CD4-positive, CD25-positive, alpha-beta regulatory T cell (primary cell): ENCODE measurements around the gene CLRN1. TPM values are rescaled to one million over a fixed set of nuclear protein-coding genes. Genes with fewer than 3 reads are reported as not detected.

Experiments
- ATAC-seq, 2 donors: fragments of 150-1000 bp; cut with Tn5 transposase; one replicate each; pipeline ENCODE4 v1.10.0; 2021; ENCODE audit warnings: low read depth in 2 of 2, moderate number of reproducible peaks in 2 of 2, moderate library complexity in 1 of 2
- DNase-seq, 3 donors: peaks; one replicate each; pipeline versions ENCODE4 v3.0.0 to v3.0.0-alpha.2; 2012 to 2022; ENCODE audit warnings: mixed read lengths in 1 of 3
- H3K27ac ChIP-seq: one replicate; pipeline ENCODE4 v1.7.0; 2013; ENCODE audit warnings: mild to moderate bottlenecking, low read length; ENCODE audit not compliant: insufficient read depth, poor library complexity, severe bottlenecking
- H3K27me3 ChIP-seq: one replicate; pipeline ENCODE4 v1.7.0; 2013; ENCODE audit warnings: low read length; ENCODE audit not compliant: control insufficient read depth, insufficient read depth
- H3K36me3 ChIP-seq: one replicate; pipeline ENCODE4 v1.7.0; 2013; ENCODE audit warnings: mild to moderate bottlenecking, low read length, moderate library complexity; ENCODE audit not compliant: control insufficient read depth, insufficient read depth
- H3K4me1 ChIP-seq: 2 replicates; pipeline ENCODE4 v1.7.0; 2013; ENCODE audit warnings: mild to moderate bottlenecking, low read length; ENCODE audit not compliant: insufficient read depth, control insufficient read depth, poor library complexity, severe bottlenecking
- H3K4me3 ChIP-seq: one replicate; pipeline ENCODE4 v1.7.0; 2013; ENCODE audit warnings: low read depth, mild to moderate bottlenecking, low read length, moderate library complexity
- H3K9me3 ChIP-seq, 2 experiments: 1 replicate in 1 of 2; 2 replicates in 1 of 2; pipeline ENCODE4 v1.7.0; 2013; ENCODE audit warnings: low read length in 2 of 2, mild to moderate bottlenecking in 1 of 2, moderate library complexity in 1 of 2; ENCODE audit not compliant: control insufficient read depth in 2 of 2
- H3K27ac Mint-ChIP-seq, 3 donors: one replicate each; pipeline ENCODE4 v1.8.0; 2020 to 2022; ENCODE audit warnings: mild to moderate bottlenecking in 3 of 3, mixed read lengths in 3 of 3, moderate library complexity in 2 of 3
- H3K27me3 Mint-ChIP-seq: one replicate; pipeline ENCODE4 v1.8.0; 2022; ENCODE audit warnings: mild to moderate bottlenecking, mixed read lengths
- H3K36me3 Mint-ChIP-seq: one replicate; pipeline ENCODE4 v1.8.0; 2020; ENCODE audit warnings: mixed read lengths
- H3K4me1 Mint-ChIP-seq, 4 donors: one replicate each; pipeline ENCODE4 v1.8.0; 2020 to 2022; ENCODE audit warnings: mixed read lengths in 4 of 4, mild to moderate bottlenecking in 1 of 4
- H3K4me3 Mint-ChIP-seq, 4 donors: one replicate each; pipeline ENCODE4 v1.8.0; 2020 to 2022; ENCODE audit warnings: mild to moderate bottlenecking in 4 of 4, mixed read lengths in 4 of 4, moderate library complexity in 3 of 4
- H3K9me3 Mint-ChIP-seq, 7 donors: one replicate each; pipeline ENCODE4 v1.8.0; 2020 to 2022; ENCODE audit warnings: mixed read lengths in 7 of 7, mild to moderate bottlenecking in 3 of 7, moderate library complexity in 2 of 7
- polyA plus RNA-seq, 4 donors: library from polyadenylated mRNA; unstranded; fragments of 300-500 nt; fragmentation: Illumina TruSeq; gene quantifications; one replicate each; pipeline ENCODE4 v1.2.3, GENCODE V29; 2021
- total RNA-seq: library from RNA; stranded (reverse); gene quantifications from one replicate; pipeline ENCODE4 v1.2.3, GENCODE V29; 2022

Gene CLRN1
- total and polyA plus RNA-seq, 5 donors from 2014 or later = not detected

DNA sequence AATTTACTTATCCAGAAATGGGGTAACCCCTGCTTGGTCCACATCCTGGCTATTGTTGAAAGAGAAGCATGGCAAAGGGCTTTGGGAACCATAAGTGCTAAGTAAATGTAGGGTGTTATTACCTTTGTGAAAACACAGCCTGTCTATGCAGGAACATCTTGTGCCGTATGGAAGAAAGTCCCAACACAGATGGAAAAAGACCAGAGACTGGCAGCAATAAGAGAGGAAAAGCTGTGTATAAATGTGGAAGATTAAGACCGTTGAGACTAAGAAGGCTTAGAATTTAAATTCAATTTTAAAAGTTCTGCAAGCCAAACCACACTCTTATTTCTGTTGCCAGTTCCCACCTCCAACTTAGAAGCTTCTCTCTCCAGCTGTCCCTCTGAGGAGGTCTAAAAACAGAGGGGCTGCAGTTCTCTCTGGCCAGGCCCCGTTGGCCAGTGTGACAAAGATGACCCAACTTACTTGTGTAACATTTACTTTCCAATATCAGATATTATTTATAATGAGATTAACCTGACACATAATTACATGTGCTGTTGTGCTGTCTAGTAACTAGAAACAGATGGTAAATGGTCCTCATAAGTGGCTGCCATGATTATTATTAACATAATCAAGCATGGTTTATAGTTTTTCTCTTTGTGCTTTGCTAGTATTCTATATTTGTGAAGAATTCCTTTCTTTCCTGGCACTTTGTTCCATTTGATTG, 74.3 kb downstream of the CLRN1 start:
- Mint-ChIP-seq H3K9me3 (peaks cover 0 to 2% (median 0%) of the 10 kb centered on the region in 7 donors), H3K4me3 (no peak overlapping the region), H3K36me3 (no peaks in the 10 kb centered on the region), H3K27ac (no peak overlapping the region), H3K4me1 (no peaks in the 10 kb centered on the region), H3K27me3 (peaks cover 34% of the 10 kb centered on the region)
- Histone ChIP-seq H3K27ac (no peak overlapping the region), H3K9me3 (no peaks in the 10 kb centered on the region), H3K36me3 (no peaks in the 10 kb centered on the region), H3K27me3 (no peaks in the 10 kb centered on the region), H3K4me1 (no peaks in the 10 kb centered on the region), H3K4me3 (no peak overlapping the region)
- DNase-seq (no peak), ATAC-seq (no peak)

DNA sequence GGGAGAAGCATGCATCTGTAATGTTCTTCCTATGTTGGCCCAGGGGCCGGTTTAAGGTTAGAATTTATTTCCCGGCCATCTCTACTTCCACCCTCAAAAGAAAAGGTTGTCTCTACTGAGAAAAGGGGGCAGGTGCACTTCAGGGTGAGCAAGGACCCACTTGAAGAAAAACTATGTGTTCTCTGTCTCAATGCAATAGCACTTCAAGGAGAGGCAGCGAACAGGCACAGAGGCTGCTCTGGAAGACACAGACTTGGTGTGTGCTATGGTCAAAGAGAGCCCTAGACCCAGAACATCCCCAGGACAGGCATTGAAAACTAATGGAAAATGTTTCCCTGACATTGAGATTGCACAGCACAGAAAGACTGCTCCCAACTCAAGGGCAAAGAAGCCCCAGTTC, 74.9 kb downstream of the CLRN1 start:
- Mint-ChIP-seq H3K4me3 (no peak overlapping the region), H3K27me3 (peaks cover 28% of the 10 kb centered on the region), H3K36me3 (no peaks in the 10 kb centered on the region), H3K4me1 (no peaks in the 10 kb centered on the region), H3K9me3 (peaks cover 0 to 2% (median 0%) of the 10 kb centered on the region in 7 donors), H3K27ac (no peak overlapping the region)
- no peak overlapping the region for H3K27ac ChIP-seq
- no peaks in the 10 kb centered on the region for H3K36me3 ChIP-seq
- H3K27me3 ChIP-seq = no peaks in the 10 kb centered on the region
- no peak for ATAC-seq
- no peaks in the 10 kb centered on the region for H3K9me3 ChIP-seq
- no peak overlapping the region for H3K4me3 ChIP-seq
- DNase-seq = no peak
- H3K4me1 ChIP-seq = no peaks in the 10 kb centered on the region

DNA sequence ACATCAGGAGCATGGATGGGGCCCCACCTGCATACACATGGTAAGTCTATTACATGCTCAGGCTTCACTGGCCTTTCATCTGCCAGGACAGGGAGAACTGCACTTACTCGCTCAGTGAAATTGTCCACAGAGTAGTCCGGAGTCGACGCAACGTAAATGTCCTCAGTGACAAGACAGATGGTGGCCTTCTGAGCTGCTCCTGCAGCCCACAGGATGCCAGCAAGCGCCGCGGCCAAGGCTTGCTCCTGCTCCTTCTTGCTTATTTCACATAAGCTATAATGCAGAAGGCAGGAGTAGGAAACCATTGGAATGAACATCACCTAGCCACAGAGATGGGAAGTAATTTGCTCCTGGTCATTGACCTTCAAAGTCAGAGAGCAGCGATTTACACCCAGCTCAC, 81.7 kb downstream of the CLRN1 start:
- DNase-seq = no peak
- no peak overlapping the region for H3K27ac ChIP-seq
- ATAC-seq = no peak
- H3K36me3 Mint-ChIP-seq = peaks cover 4% of the 10 kb centered on the region
- no peaks in the 10 kb centered on the region for H3K36me3 ChIP-seq
- no peak overlapping the region for H3K4me3 ChIP-seq
- H3K27ac Mint-ChIP-seq = no peak overlapping the region
- peaks cover 20% of the 10 kb centered on the region for H3K27me3 Mint-ChIP-seq
- H3K9me3 Mint-ChIP-seq = peaks cover 0 to 5% (median 0%) of the 10 kb centered on the region in 7 donors
- H3K9me3 ChIP-seq = no peaks in the 10 kb centered on the region
- H3K4me3 Mint-ChIP-seq = no peak overlapping the region
- H3K4me1 ChIP-seq = no peaks in the 10 kb centered on the region
- peaks cover 6% of the 10 kb centered on the region for H3K27me3 ChIP-seq
- H3K4me1 Mint-ChIP-seq = no peaks in the 10 kb centered on the region

DNA sequence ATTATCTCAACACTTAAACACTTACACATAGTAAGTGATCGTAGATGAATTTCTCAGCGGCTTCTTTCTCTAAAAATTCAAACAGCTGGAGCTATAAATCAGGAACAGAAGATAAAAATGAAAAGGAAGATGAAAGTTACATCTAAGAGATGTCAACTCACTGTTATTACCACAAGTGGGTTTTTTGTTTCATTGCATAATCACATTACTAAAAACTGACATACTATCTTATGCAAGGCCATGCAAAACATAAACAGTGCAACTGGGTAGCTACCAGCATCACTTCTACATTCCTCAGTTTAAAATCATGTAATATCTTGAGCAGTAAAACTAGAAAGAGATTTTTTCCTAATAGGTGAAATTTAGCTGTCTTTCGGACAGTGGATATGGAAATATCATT, 82.2 kb downstream of the CLRN1 start:
- peaks cover 20% of the 10 kb centered on the region for H3K27me3 Mint-ChIP-seq
- Histone ChIP-seq H3K9me3 (no peaks in the 10 kb centered on the region), H3K4me3 (no peak overlapping the region), H3K36me3 (no peaks in the 10 kb centered on the region), H3K27me3 (peaks cover 8% of the 10 kb centered on the region), H3K27ac (no peak overlapping the region), H3K4me1 (no peaks in the 10 kb centered on the region)
- DNase-seq (no peak), ATAC-seq (no peak)
- peaks cover 0 to 5% (median 0%) of the 10 kb centered on the region in 7 donors for H3K9me3 Mint-ChIP-seq
- no peak overlapping the region for H3K27ac Mint-ChIP-seq
- no peak overlapping the region for H3K4me3 Mint-ChIP-seq
- peaks cover 4% of the 10 kb centered on the region for H3K36me3 Mint-ChIP-seq
- no peaks in the 10 kb centered on the region for H3K4me1 Mint-ChIP-seq

DNA sequence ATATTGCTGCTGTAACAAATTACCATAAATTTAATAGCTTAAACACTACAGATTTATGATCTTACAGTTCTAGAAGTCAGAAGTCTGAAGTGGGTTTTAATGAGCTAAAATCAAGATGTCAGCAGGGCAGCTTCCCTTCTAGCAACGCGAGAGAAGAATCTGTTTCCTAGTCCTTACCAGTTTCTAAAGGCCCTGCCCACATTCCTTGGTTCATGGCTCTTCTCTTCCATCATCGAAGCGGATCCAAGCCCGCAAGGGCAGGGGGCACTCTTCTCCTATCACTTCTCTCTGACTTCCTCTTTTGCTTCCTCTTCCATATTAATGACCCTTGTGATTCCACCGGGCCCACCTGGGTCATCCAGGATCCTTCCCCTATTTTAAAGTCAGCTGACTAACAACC, 83.4 kb downstream of the CLRN1 start:
- no peak overlapping the region for H3K27ac Mint-ChIP-seq
- H3K27me3 Mint-ChIP-seq = peaks cover 23% of the 10 kb centered on the region
- DNase-seq (no peak), ATAC-seq (no peak)
- H3K9me3 Mint-ChIP-seq = peaks cover 0 to 5% (median 0%) of the 10 kb centered on the region in 7 donors
- H3K4me1 Mint-ChIP-seq = no peaks in the 10 kb centered on the region
- H3K4me3 Mint-ChIP-seq = no peak overlapping the region
- no peaks in the 10 kb centered on the region for H3K4me1 ChIP-seq
- no peak overlapping the region for H3K27ac ChIP-seq
- no peaks in the 10 kb centered on the region for H3K9me3 ChIP-seq
- H3K36me3 ChIP-seq = no peaks in the 10 kb centered on the region
- H3K36me3 Mint-ChIP-seq = peaks cover 4% of the 10 kb centered on the region
- no peak overlapping the region for H3K4me3 ChIP-seq
- H3K27me3 ChIP-seq = peaks cover 14% of the 10 kb centered on the region

DNA sequence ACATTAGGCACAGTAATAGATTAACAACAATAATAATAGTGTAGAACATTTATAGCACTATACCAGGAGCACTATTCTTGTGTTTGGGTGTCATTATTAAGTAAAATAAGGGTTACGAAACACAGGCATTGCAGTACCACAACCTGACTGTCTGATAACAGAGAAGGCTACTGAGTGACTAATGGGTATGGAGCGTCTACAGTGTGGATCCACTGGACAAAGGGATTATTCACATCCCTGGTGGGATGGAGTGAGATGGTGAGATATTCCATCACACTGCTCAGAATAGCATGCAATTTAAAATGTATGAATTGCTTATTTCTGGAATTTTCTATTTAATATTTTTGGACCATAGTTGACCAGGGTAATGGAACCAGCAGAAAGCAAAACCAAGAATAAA, 85.5 kb downstream of the CLRN1 start:
- H3K9me3 Mint-ChIP-seq = peaks cover 0 to 5% (median 0%) of the 10 kb centered on the region in 7 donors
- H3K4me1 ChIP-seq = no peaks in the 10 kb centered on the region
- H3K27me3 Mint-ChIP-seq = peaks cover 29% of the 10 kb centered on the region
- ATAC-seq = no peak
- no peak overlapping the region for H3K27ac ChIP-seq
- no peak overlapping the region for H3K4me3 ChIP-seq
- no peaks in the 10 kb centered on the region for H3K4me1 Mint-ChIP-seq
- no peak overlapping the region for H3K27ac Mint-ChIP-seq
- DNase-seq = no peak
- peaks cover 21% of the 10 kb centered on the region for H3K27me3 ChIP-seq
- H3K9me3 ChIP-seq = no peaks in the 10 kb centered on the region
- H3K36me3 Mint-ChIP-seq = peaks cover 4% of the 10 kb centered on the region
- H3K4me3 Mint-ChIP-seq = no peak overlapping the region
- H3K36me3 ChIP-seq = no peaks in the 10 kb centered on the region

DNA sequence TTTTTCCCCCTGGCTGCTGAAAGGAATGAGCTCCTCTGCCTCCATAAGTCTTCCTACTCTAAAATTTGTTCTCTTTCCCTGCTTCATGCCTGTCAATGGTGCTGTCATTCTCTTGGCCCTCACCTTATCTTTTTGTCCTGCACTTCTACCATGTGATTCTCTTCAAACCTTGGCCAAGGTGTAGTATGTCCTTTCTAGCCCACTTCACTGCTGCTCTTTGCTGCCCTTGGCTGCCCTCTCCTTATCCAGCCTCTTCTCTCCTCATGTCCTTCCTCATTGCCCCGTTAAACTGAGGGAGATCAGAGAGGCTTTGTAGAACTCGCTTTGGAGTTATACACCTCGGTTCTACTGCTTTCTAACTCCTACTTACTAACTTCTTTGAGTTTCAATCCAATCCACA, 87.0 kb downstream of the CLRN1 start:
- Histone ChIP-seq H3K4me1 (no peaks in the 10 kb centered on the region), H3K4me3 (no peak overlapping the region), H3K27ac (no peak overlapping the region), H3K27me3 (peaks cover 22% of the 10 kb centered on the region), H3K36me3 (no peaks in the 10 kb centered on the region), H3K9me3 (no peaks in the 10 kb centered on the region)
- Mint-ChIP-seq H3K27ac (no peak overlapping the region), H3K9me3 (peaks cover 0 to 5% (median 0%) of the 10 kb centered on the region in 7 donors), H3K4me1 (no peaks in the 10 kb centered on the region), H3K27me3 (peaks cover 22% of the 10 kb centered on the region), H3K4me3 (no peak overlapping the region), H3K36me3 (peaks cover 4% of the 10 kb centered on the region)
- ATAC-seq (no peak), DNase-seq (no peak)

DNA sequence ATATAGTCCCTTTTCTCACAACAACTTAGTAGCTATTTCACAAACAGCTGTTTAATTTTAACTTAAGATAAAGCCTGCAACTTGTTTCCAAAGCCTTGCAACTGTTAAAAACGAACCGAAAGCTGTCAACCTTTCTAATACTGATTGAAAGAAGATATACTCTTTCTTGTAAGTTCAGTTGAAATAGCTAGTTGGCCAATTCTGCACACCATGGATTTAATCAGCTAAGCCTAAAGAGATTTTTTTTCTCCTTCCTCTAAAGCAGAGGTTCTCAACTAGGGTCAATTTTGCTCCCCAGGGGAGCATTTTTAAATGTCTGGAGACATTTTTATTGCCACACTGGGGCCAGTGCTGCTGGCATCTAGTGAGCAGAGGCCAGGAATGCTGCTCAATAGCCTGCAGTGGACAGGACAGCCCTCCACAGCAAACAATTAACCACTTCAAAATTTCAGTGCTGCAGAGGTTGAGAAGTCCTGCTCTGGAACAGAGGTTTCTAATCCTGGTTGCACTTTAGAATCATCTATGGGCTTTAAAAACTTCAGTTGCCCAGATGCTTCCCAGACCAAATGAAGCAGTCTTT, 93.4 kb downstream of the CLRN1 start:
- Histone ChIP-seq H3K36me3 (no peaks in the 10 kb centered on the region), H3K27me3 (peaks cover 11% of the 10 kb centered on the region), H3K27ac (no peak overlapping the region), H3K4me3 (no peak overlapping the region), H3K4me1 (no peaks in the 10 kb centered on the region), H3K9me3 (no peaks in the 10 kb centered on the region)
- H3K4me3 Mint-ChIP-seq = no peak overlapping the region
- no peaks in the 10 kb centered on the region for H3K4me1 Mint-ChIP-seq
- ATAC-seq (no peak), DNase-seq (no peak)
- peaks cover 18% of the 10 kb centered on the region for H3K27me3 Mint-ChIP-seq
- H3K36me3 Mint-ChIP-seq = no peaks in the 10 kb centered on the region
- H3K9me3 Mint-ChIP-seq = no peaks in the 10 kb centered on the region
- no peak overlapping the region for H3K27ac Mint-ChIP-seq
